GM12873 (cell line): ENCODE data around the gene DCP2.

ENCODE experiments used
- TF ChIP-seq, protein P1 (sequence below): IDR thresholded peaks from 2 replicates; pipeline ENCODE4 v1.5.1; 2012; ENCODE audit warnings: low read depth, mild to moderate bottlenecking, moderate library complexity, low read length, control low read depth; ENCODE audit not compliant: insufficient read depth; ENCODE audit errors: missing control alignments

The DCP2 gene

DNA sequence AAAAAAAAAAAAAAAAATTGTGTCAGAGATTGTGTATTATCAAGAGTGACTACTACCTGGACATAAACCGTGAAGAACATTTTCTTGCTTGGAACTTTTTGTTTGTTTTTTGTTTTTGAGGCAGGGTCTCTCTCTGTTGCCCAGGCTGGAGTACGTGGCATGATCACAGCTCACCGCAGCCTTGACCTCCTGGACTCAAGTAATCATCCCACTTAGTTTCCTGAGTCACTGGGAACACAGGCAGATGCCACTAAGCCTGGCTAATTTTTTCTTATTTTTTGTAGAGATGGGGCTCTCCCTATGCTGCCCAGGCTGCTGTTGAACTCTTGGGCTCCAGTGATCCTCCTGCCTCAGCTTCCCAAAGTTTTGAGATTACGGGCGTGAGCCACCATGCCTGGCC, 25.8 kb downstream of the DCP2 start:
- TF ChIP-seq, protein P1, sequence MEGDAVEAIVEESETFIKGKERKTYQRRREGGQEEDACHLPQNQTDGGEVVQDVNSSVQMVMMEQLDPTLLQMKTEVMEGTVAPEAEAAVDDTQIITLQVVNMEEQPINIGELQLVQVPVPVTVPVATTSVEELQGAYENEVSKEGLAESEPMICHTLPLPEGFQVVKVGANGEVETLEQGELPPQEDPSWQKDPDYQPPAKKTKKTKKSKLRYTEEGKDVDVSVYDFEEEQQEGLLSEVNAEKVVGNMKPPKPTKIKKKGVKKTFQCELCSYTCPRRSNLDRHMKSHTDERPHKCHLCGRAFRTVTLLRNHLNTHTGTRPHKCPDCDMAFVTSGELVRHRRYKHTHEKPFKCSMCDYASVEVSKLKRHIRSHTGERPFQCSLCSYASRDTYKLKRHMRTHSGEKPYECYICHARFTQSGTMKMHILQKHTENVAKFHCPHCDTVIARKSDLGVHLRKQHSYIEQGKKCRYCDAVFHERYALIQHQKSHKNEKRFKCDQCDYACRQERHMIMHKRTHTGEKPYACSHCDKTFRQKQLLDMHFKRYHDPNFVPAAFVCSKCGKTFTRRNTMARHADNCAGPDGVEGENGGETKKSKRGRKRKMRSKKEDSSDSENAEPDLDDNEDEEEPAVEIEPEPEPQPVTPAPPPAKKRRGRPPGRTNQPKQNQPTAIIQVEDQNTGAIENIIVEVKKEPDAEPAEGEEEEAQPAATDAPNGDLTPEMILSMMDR = no peak

GRCh38 chr5:113003763-113004162, 27.2 kb downstream of the DCP2 start:
- TF ChIP-seq, protein P1 = no peak

- TF ChIP-seq, protein P1 = no peak
These were observed 28.9 kb downstream of the DCP2 start for GRCh38 chr5:113005454-113005853.

GRCh38 chr5:113017881-113018635, 41.5 kb downstream of the DCP2 start:
- TF ChIP-seq, protein P1 = no peak

- TF ChIP-seq, protein P1 = no peak
These were observed 44.1 kb downstream of the DCP2 start for GRCh38 chr5:113020461-113021273.

- TF ChIP-seq, protein P1 = no peak
These were observed 46.1 kb downstream of the DCP2 start for GRCh38 chr5:113022661-113023060.

GRCh38 chr5:113024076-113024697, 47.6 kb downstream of the DCP2 start:
- TF ChIP-seq, protein P1 = no peak
